NCI-H1092 treated with DMSO at 0.1 percent for 48 hours (cell line): Measurements from ENCODE around the gene CDC42EP3.

Experiments used
- DNase-seq: peaks from one replicate; lab custom pipeline; 2025; lab: John Stamatoyannopoulos, UW

CDC42EP3 gene

GRCh38 chr2:37656512-37657423 is 14.7 kb downstream of the CDC42EP3 start:
- no peak for DNase-seq

- DNase-seq: no peak
These were observed 16.3 kb downstream of the CDC42EP3 start for GRCh38 chr2:37654932-37655841.

DNA sequence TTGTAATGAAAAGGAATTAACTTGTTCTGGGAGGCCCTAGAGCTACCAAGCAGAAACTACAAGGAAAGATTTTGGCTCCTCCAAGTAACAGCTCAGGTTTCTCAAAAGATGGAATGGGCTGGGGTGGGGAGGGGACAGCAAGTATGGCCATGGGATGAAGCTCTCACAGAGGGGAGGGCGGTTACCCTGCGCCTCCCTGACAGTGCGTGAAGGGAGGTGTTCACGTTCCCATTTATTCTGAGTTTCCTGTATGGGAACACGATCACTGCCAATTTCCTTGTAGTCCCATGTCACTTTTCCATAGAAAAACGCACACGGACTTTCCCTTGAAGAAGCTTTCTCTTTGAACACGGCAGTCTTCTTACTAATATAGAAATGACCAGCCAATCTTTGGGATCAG is 17.0 kb downstream of the CDC42EP3 start:
- no peak for DNase-seq

DNA sequence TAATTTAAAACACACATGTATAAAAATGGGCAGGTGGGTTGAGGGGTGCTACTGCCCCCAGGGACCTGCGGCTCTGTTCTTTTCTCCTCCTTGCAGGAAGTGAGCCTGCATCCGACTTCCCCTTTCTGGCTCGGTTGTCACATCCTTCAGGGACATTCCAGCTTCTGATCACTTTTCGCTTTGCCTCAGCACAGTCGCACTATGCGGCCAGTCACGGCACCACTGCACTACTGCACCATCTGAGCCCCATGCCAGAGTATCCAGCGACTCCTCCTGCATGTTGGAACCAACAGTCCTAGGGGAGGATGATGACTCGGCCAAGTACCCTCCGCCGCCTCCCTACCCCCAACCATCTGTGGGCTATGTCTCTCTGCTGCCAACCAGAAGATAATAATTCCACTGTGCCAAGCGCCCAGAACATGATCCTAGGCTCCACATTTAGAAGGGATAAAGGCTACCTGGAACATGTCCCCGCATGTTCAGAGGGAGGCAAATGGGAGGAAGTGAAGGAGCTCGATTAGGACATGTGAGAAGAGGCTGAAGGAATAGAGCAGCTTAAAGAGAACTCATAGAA is 17.6 kb downstream of the CDC42EP3 start:
- no peak for DNase-seq

DNA sequence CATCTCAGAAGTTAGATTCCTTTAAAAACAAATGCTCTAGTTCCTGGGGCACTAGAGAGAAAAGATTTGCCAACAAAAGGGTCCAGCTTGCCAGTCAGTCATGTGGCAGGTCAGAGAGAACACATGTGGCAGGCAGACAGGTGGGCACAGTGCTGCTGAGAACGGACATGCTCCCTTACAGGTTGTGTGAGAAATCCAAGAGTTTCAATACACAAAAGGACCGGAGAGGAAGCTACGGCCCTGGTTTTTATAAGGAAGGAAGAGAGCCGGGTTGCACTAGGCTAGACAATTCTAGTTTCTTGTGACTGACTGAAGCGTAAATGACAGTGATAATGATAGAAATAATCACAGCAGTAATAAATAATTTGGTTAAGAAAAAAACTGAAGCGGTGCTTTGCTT is 18.3 kb downstream of the CDC42EP3 start:
- no peak for DNase-seq

DNA sequence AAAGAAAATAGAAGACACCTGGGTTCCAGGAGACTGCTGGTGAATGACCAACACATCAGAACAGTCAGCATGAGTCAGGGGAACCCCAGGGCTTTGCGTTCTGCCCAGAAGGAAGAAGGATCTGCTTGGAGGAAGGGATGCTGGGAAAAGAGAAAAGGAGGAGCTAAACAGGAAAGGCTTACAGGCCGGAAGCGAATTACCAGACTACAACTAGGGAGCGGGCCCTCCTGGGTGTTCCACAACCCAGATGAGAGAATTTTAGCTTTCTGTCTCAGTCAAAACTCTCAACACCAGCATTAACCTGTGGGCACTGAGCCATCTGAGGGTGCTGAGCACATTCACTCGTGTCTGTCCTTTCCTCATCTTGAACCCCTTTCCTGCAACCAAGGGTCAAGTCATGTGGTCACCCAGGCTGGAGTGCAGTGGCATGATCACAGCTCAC is 19.2 kb downstream of the CDC42EP3 start:
- DNase-seq: no peak

DNA sequence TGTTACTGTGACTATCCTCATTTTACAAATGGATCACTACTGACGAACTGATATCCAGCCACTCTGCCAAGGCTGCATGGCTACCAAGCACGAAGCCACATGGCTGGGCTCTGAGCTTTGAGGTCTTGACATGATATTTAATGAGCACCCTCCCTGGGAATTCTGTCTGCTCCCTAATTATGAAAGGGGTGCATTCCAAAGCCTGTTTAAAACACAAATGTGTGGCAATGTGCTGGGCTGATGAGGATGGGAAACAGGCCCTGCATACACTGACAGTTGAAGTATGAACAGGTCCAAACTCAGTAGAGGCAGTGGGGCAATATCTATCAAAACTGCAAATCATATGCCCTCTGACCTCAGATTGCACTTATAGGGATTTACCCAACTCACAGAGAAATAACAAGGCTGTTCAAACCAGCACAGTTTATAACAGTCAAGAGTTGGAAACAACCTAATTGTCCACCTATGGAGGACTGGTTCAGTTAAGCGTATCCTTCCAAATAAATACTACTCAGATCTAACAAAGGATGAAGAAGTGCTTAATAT is 20.8 kb downstream of the CDC42EP3 start:
- no peak for DNase-seq

DNA sequence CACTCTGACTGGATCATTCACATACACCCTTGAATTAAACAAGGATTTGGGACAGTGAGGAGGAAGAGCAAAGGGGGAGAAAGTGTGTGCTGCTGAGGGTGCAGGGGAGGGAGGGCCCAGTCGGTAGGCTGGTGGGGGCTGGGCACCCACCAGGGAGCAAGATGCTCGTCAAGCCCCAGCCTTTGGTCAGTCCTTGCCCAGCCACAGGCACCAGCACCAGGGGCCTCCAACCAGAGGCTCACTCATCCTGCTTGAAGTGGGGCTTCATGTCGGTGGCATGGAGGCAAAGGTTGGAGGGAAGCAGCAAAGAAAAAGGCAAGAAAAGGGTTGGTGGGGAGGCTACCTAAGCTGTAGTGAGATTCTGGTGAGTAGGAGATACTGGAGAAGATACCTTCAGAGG is 21.9 kb downstream of the CDC42EP3 start:
- DNase-seq: no peak

GRCh38 chr2:37648331-37649011 is 23.0 kb downstream of the CDC42EP3 start:
- no peak for DNase-seq

GRCh38 chr2:37647971-37648330 is 23.5 kb downstream of the CDC42EP3 start:
- no peak for DNase-seq

- DNase-seq: no peak
These were observed 25.6 kb downstream of the CDC42EP3 start for GRCh38 chr2:37645836-37646235.

- no peak for DNase-seq
These were observed 26.1 kb downstream of the CDC42EP3 start for GRCh38 chr2:37645362-37645761.

- no peak for DNase-seq
These were observed 27.3 kb downstream of the CDC42EP3 start for GRCh38 chr2:37644191-37644590.

GRCh38 chr2:37643730-37644078 is 27.7 kb downstream of the CDC42EP3 start:
- DNase-seq: no peak

DNA sequence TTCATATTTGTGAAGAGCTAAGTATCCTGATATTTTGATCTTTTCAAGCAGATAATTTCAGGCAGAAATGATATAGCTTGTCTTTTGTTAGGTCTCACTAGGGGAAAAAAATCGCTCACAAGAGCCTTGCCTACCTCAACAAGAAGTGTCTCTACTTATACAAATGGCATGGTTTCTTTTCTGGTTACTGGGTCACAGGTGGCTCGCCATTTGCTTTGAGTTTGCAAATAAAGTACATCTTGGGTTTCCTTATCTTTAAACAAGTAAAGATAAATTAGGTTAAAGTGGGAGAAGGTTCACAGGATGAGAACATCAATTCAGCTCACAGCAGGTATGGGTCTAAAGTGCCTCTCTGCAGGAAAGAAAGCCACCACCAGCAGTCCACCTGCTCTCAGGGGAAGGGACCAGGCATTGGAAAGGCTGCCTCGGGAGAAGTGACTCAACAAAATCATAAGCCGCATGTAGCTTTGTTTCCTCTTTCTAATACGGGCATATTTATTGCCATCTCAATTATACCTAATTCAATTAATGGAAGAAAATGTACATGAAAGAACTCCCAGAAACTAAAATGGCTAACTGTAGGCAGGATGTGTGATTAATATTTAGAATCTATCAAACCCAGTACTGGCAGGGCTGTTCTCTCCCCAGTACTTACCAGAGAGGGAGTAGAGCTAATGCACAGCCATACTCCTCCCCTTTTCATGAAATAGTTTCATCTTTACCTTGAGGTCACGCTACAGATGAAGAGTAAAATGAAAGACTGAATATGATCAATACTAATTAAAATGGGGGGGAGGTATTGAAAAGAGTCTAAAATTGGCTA is 28.3 kb downstream of the CDC42EP3 start:
- no peak for DNase-seq

DNA sequence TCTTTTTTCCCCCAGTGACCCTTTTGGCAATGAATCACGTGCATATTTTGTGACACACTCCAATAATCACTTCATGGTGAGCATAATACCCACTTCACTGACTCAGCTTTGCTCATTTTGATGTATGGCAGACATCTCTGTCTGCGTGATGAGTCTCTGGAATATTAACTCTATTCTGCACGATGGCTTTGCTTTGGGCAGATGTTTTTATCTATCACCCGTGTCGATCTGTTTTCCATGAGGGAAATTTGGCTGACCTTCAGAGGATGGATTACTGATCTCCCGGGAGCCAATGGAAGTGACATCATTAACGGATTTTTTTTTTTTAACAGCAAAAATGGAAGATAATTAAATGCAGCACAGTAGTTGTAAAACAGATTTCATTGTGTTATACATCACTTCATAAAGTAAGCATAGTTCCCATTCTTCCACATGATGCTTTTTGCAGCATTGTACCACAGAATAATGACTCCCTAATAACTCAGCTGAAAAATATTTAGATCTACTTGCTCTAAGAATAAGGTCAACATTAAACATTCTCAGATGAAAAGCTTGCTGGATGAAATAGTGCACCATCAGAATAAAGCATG is 29.8 kb downstream of the CDC42EP3 start:
- no peak for DNase-seq

GRCh38 chr2:37639631-37640030 is 31.8 kb downstream of the CDC42EP3 start:
- DNase-seq: no peak

DNA sequence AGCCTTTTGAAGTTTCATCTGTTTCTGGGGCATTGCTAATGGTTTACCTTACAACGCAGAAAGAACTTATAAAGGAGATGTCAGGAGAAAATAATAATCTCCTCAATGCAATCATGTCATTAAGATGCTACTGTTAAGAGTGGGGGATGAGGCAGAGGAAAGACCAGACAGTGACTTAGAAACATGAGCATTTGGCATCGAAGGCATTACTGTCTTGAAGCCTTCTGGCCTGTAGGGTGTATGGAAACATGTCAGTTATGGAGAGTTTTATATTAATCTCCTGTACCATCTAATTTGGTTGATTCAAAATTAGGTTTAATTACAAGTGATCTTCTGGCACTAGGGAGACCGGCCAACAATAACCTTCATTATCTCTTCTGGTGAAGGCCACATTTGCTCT is 32.5 kb downstream of the CDC42EP3 start:
- DNase-seq: no peak

- no peak for DNase-seq
These were observed 33.5 kb downstream of the CDC42EP3 start for GRCh38 chr2:37637985-37638384.

DNA sequence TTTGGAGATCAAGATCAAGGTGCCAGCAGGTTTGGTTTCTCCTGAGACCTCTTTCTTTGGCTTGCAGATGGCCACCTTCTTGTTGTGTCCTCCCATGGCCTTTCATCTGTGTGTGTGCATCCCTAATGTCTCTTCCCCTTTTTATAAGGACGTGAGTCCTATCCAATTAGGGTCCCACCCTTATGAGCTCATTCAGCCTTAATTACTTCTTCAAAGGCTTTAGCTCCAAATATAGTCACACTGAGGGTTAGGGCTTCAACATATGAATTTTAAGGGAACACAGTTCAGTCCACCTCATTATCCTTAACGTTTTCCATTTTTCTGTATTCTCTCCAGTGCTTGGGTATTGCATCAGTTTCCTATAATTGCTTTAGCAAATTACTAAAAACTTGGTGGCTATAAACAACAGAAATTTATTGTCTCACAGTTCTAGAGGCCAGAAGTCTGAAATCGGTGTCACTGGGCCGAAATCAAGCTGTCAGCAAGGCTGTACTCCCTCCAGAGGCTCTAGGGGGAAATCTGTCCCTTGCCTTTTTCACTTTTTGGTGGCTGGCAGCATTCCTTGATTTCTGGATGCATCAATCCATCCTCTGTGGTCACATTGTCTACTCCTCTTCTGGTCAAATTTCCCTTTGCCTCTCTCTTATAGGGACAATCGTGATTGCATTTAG is 34.1 kb downstream of the CDC42EP3 start:
- no peak for DNase-seq
